Panc1 (cell line): ENCODE measurements around the gene INPP5K. TPM values are rescaled to one million over a fixed set of nuclear protein-coding genes. Genes with fewer than 3 reads are reported as not detected.

Experiments used
- ATAC-seq: fragments of 200-7000 bp; cut with Tn5 transposase; 2 replicates; pipeline ENCODE4 v1.9.1; 2020; ENCODE audit warnings: mild to moderate bottlenecking, moderate library complexity
- BruUV-seq: library from RNA; stranded (reverse); fragments of 400-500 nt; replicated peaks from 2 replicates; lab custom pipeline; 2021; lab: Mats Ljungman, UMichigan
- CTCF ChIA-PET: fragments of 300-600 bp; sonication (Branson Sonifier 250); formaldehyde crosslinking; loops from one replicate; lab custom pipeline; 2022; ENCODE audit warnings: antibody characterized with exemption; lab: Charles Lee
- POLR2A ChIA-PET: fragments of 300-600 bp; sonication (Branson Sonifier 250); formaldehyde crosslinking; loops from one replicate; lab custom pipeline; 2022; ENCODE audit warnings: antibody characterized with exemption; lab: Charles Lee
- DNase-seq: peaks from one replicate; pipeline ENCODE4 v3.0.0-alpha.2; 2010; ENCODE audit warnings: low read depth, low spot score
- H3K27ac ChIP-seq: 2 replicates; pipeline ENCODE4 v1.5.1; 2011; ENCODE audit warnings: mild to moderate bottlenecking, low read length, inconsistent platforms
- H3K27me3 ChIP-seq: fragments of 200-500 bp; sonication (Bioruptor generic); 2 replicates; pipeline ENCODE4 v1.6.0; 2014; ENCODE audit warnings: low read length, inconsistent platforms; ENCODE audit not compliant: control insufficient read depth, insufficient read depth
- H3K36me3 ChIP-seq: fragments of 200-500 bp; sonication (Bioruptor generic); 2 replicates; pipeline ENCODE4 v1.5.1; 2014; ENCODE audit warnings: inconsistent platforms, mild to moderate bottlenecking, low read length, moderate library complexity; ENCODE audit not compliant: control insufficient read depth, insufficient read depth
- H3K4me1 ChIP-seq: 2 replicates; pipeline ENCODE4 v1.5.1; 2011; ENCODE audit warnings: inconsistent platforms, mild to moderate bottlenecking, low read length, moderate library complexity; ENCODE audit not compliant: control insufficient read depth, insufficient read depth
- H3K4me3 ChIP-seq, 2 experiments: 2 replicates each; pipeline ENCODE4 v1.5.1; 2011 to 2012; ENCODE audit warnings: low read depth in 2 of 2, low read length in 2 of 2, mild to moderate bottlenecking in 2 of 2, inconsistent platforms in 1 of 2, moderate library complexity in 1 of 2
- H3K9me3 ChIP-seq: fragments of 200-500 bp; sonication (Bioruptor generic); 2 replicates; pipeline ENCODE4 v1.5.1; 2014; ENCODE audit warnings: low read depth, mild to moderate bottlenecking, inconsistent platforms, low read length, moderate library complexity; ENCODE audit not compliant: control insufficient read depth, insufficient read depth
- CTCF ChIP-seq: fragments of 450-650 bp; IDR thresholded peaks from 2 replicates; pipeline ENCODE4 v1.5.1; 2017; ENCODE audit warnings: mild to moderate bottlenecking
- POLR2AphosphoS5 ChIP-seq: IDR thresholded peaks from 2 replicates; pipeline ENCODE4 v1.6.1; 2012; ENCODE audit warnings: mild to moderate bottlenecking, low read depth, low read length, moderate library complexity
- REST ChIP-seq, 2 experiments: IDR thresholded peaks; 2 replicates each; pipeline ENCODE4 v1.6.1; 2011 to 2012; ENCODE audit warnings: low read depth in 2 of 2, control low read depth in 1 of 2, low read length in 1 of 2, mild to moderate bottlenecking in 1 of 2, moderate library complexity in 1 of 2; ENCODE audit not compliant: insufficient read depth in 1 of 2
- SIN3A ChIP-seq: IDR thresholded peaks from 2 replicates; pipeline ENCODE4 v1.6.1; 2012; ENCODE audit warnings: low read depth, mild to moderate bottlenecking, low read length, moderate library complexity, borderline replicate concordance; ENCODE audit not compliant: insufficient read depth
- TCF7L2 ChIP-seq: IDR thresholded peaks from 2 replicates; pipeline ENCODE4 v1.6.1; 2011; ENCODE audit warnings: mild to moderate bottlenecking, low read depth, low read length, inconsistent platforms
- in situ Hi-C: cut with HindIII; loops from 2 replicates; pipeline ENCODE4 v1.10.0; 2016; ENCODE audit warnings: low sequenced_read_pairs, low pct_unique_long_range_greater_than_20kb
- intact Hi-C: fragments of 100-400 bp; cut with micrococcal nuclease; formaldehyde crosslinking; loops from one replicate; pipeline ENCODE4 v1.10.0; 2022; ENCODE audit not compliant: unreplicated experiment
- total RNA-seq: library from RNA; stranded (reverse); gene quantifications from one replicate; pipeline ENCODE4 v1.2.1, GENCODE V29; 2021; ENCODE audit not compliant: unreplicated experiment

INPP5K gene
- total RNA-seq, 1 experiment from 2014 or later, result 21.3 TPM

GRCh38 chr17:1495265-1495989 is 21.0 kb downstream of the INPP5K start:
- ChIA-PET POLR2A (no interaction called here), CTCF (no interaction called here)
- no peak for ATAC-seq
- intact Hi-C loops, result no loop called here
- Histone ChIP-seq H3K4me1 (peaks cover 16% of the 10 kb centered on the region), H3K9me3 (no peaks in the 10 kb centered on the region), H3K27ac (no peak overlapping the region), H3K36me3 (no peaks in the 10 kb centered on the region), H3K4me3 (no peak overlapping the region), H3K27me3 (no peaks in the 10 kb centered on the region)
- TF ChIP-seq REST (IDR thresholded peaks at IDR 0.05; ENCODE audit: insufficient read depth in 1 of 2, low read depth in 2 of 2, low read length in 1 of 2) (no peak), CTCF (no peak), TCF7L2 (no peak), POLR2AphosphoS5 (no peak), SIN3A (no peak)
- in situ Hi-C loops, result no loop called here
- no TSS peak for BruUV-seq
- no peak for DNase-seq

DNA sequence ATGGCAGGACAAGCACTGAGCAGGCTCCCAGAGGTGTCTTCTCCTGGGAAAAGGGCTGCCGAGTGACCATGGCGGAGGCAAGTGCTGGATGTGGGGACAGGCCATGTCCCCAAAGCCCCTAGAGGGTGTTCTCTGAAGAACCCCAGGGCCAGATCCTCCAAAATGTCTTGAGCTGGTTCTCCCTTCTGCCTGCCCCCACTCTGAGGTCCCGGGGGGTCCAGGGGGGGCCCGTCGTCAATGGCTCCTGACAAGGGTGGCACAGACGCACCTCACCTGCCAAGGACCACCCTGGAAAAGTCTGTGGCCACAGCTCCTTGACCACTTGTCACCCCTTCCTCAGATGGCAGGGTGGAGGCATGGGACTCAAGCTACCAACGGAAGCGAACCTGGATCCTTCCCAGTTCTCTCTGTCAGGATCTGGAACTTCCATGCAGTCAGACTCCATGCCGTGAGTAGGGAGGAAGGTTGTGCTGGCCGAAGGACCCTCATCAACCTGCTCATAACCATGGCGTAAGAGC is 21.6 kb downstream of the INPP5K start:
- intact Hi-C loops (no loop called here), in situ Hi-C loops (no loop called here)
- Histone ChIP-seq H3K27me3 (no peaks in the 10 kb centered on the region), H3K27ac (no peak overlapping the region), H3K4me1 (peaks cover 19% of the 10 kb centered on the region), H3K4me3 (no peak overlapping the region), H3K36me3 (no peaks in the 10 kb centered on the region), H3K9me3 (no peaks in the 10 kb centered on the region)
- POLR2A ChIA-PET, result interaction anchor here (0.6 to 0.7 kb wide), 2 partner anchors 8 to 22 kb away, joined by 4 to 6 read pairs; partner anchors contain the start of gene INPP5K
- no TSS peak for BruUV-seq
- TF ChIP-seq TCF7L2, result no peak
- no peak for TF ChIP-seq CTCF
- no peak for TF ChIP-seq REST (IDR thresholded peaks at IDR 0.05; ENCODE audit: insufficient read depth in 1 of 2, low read depth in 2 of 2, low read length in 1 of 2)
- no peak for TF ChIP-seq POLR2AphosphoS5
- no peak for TF ChIP-seq SIN3A
- no peak for ATAC-seq
- DNase-seq, result no peak
- CTCF ChIA-PET, result no interaction called here
